Anterior cingulate cortex (tissue), 58 donors: ENCODE data around the gene JAK3.

ENCODE experiments used
- DNase-seq, 58 donors: peaks; one replicate each; lab custom pipeline; 2025; lab: John Stamatoyannopoulos, UW

Gene JAK3

DNA sequence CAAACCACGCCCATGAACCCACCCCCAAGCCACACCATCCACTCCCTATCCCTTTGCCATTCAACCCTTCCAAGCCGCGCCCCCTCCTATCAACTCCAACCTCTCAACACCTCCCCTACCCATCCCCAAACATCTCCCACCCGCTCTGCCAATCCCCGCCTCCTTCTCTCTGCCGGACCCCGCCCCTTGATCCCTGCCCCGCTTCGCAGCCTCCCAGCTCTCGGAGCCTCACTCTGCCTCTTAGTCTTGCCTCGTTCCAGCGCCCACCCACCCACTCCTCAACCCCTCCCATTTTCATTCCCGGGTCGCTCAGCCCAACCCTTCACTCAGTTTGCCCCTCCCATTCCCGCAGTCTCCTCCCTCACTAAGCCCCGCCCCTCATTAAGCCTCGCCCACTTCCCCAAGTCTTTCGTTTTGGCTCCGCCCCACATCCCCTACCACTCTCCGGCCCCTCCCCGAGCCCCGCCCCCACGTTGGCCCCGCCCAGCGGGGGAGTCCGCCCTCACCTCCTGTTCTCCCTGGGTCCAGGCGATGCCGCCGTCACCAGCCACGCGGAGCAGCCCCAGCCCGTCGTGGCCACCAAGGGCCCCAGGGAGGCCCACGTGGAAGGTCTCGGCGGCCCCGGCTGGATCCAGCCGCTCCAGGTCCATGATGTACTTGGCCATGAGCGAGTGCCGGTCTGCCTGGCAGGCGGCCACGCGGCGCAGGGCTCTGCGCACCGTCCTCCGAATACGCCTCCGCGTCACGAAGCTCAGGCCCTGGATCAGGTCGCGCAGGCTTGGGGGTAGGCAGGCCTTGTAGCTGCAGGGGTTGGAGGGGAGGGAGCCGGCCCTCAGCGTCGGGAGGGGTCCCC, 5.7 kb downstream of the JAK3 start:
- peak in 52 of 58 donors; percentile 3 to 96 (median 54) for DNase-seq

DNA sequence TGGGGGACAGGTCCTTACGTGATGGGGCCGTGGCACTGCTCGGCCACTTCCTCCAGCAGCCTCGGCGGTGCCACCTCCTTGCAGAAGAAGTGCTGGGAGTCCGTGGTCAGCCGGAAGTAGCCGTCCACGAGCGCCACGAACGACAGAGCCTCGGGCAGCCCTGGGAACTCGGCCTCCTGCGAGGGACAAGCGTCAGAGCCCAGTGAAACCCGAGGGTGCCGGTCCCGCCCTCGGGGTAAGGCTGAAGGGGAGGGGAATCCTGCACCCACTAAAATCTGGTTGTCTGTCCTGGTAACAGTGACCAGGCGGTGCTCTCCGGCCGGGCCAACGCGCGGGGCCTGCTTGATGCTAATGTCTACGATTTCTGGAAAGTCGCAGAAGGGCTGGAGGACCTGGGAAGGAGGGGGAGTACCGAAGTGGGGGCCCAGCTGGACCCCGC, 6.4 kb downstream of the JAK3 start:
- peak in 1 of 58 donors; percentile 31 for DNase-seq

DNA sequence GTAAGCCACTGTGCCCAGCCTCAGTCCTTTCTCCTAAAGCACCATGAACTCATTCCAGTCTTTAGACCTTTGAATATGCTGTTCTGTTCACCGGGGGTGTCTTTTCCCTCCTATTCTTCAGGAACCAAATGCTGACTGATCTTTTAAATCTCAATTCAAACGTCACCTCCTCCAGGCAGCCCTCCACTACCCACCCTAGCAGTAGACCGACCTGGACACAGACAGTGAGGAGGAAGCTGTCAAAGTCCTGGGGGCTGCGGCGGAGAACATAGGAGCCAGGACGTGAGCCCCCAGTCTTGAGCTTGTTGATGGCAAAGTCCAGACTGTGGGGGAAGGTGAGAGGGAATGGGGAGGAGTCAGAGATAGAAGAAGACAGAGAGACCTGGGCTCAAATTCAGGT, 7.8 kb downstream of the JAK3 start:
- no peak for DNase-seq

DNA sequence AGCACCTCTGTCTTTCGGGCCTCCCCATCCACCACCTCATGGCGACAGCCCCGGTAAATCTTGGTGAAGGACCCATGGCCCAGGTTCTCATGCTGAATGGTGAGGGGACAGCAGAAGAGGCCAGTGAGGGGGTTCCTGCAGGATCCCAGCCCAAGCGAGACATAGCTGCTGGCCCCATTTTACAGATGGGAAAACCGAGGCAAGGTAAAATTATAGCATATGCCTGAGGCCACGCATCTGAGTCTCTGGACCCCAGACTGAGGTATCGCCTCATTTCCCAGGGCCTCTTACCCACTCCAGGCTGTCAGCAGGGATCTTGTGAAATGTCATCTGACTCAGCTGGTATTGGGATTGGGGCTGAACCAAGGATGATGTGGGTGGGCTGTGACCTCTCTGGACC, 9.8 kb downstream of the JAK3 start:
- no peak for DNase-seq

DNA sequence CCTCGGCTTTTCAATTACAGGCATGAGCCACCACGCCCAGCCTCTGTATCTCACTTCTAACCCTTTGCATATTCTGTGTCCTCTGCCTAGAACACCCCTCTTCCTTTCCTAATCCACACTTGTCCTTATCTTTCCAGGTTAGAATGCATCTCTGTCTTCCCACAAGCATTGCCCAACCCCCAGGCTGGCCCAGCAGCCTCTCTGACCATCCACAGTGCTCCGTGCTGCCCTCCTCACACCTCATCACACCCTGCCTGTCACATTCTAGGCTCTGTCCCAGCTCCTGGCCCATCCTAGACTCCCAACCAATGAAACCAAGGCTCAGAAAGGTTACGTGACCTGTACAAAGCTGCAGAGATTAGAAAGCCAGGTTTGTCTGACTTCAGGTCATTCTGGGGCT, 11.3 kb downstream of the JAK3 start:
- no peak for DNase-seq

DNA sequence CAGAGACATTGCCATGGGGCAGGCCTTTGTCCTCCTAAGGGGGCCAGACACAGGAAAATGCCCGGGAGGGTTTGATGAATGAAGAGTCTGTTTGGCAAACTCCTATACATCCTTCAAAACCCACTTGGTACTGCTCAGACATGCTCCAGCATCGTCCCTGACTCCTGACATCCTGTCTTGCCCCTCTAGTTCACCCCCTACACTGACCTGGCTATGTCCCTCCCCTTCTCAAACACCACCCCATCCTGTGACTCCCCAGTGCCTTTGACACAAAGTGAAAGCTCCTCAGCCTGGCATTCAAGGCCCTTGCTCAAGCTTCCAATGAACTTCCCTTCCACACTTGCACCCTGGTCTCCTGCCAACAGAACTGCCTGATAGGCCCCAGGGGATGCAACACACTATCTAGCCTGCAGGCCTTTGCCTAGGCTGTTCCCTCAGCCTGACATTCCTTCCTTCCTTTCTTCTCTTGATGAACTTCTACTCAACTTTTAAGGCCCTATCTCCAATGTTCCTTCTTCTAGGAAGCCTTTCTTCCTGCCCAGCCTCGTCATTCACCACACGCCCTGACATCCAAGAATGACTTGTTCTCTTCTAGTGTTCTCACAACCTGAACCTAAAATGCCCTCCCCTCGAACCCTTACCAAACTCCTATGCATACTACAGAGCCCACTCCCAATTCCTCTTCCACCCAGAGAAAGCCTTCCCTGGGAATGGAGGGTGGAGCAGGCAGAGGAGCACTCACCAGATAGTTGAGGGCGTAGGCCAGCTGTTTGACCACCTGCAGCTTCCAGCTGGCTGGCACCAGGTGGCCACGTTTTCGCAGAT, 12.4 kb downstream of the JAK3 start:
- DNase-seq: no peak

DNA sequence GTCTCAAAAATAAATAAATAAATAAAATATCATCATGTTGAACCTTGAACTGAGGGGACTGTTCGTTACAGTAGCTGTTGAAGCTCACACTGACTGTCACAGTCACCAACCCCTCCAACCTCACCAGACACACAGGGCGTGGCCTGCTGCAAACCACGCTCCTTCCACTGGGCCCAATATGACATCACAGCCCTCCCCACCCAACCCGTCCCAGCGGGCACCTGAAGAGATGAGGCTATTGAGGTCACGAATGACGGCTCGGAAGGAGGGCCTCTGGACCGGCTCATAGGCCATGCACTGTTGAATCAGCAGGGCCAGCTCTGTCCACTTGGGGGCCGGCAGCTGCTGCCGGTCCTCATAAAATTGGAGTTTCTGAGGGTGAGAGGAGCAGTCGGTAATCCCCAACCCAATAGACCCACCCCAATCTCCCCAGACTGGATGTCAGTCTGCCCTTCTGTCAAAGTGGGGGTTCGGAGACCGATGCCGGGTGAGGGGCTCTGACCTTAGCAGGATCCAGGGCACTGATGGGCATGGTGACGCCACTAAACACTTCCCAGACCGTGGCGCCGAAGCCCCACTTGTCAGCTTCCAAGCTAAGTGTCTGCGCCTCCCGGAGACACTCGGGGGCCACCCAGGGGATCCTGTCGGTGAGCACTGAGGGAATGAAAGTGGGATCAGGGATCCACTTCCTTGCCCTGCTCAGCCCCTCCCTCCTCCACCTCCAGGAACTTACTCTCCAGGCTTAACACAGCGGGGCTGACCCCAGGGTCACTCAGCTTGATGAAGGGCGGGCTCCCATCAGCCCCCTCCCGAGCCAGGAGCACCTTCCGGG, 13.2 kb downstream of the JAK3 start:
- no peak for DNase-seq

DNA sequence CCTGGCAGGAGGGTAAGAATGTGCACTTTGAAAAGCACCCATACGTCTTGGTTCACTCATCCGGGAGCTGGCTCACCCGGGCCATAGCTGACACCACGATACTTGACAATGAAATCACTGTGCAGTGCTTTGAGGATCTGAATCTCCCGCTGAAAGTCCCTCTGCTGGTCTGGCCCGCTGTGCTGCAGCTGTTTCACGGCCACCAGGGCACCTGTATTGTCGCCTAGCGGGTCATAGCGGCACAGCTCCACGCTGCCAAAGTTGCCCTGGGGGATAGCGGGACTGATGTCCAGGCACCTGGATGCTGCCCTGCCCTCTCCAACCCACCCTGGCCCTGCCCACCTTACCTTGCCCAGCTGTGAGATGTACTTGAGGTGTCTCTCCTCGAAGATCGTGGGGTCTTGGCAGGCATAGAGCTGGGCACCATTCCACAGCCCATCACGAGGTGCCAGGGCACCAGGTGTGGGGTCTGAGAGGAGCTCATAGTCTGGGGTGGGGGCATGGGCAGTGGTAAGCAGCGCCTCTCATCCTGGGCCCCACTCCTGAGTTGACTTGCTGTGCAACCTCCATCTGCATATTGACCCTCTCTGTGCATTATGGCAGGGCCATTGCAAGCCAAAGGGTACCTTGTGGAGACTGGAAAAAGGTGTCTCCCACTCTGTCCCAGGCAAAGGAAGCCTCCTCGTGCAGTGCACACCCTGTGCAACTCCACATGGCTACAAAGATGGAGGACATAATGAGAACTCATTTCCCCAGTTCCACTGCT, 15.2 kb downstream of the JAK3 start:
- no peak for DNase-seq

DNA sequence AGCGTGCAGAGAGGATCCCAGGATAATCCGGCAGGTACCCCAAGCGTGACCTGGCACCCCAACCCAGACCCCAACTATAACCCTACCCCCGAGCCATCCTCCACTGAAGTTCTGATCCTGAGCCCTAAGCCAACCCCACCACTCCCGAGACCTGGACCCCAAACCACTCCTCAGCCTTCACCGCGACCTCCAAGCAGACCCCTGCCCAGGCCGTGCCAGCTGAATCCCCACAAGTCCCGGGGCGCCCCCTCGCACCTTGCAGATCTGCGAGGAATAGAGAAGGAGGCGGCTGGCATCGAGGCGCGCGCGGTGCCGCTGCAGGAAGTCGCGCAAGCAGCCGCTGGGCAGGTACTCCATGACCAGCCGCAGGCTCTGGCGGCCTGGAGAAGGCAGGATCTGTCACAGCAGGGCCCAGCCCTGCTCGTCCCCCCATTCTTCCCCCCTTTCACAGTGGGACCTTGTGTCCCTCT, 16.3 kb downstream of the JAK3 start:
- DNase-seq: peak in 1 of 58 donors; percentile 9

DNA sequence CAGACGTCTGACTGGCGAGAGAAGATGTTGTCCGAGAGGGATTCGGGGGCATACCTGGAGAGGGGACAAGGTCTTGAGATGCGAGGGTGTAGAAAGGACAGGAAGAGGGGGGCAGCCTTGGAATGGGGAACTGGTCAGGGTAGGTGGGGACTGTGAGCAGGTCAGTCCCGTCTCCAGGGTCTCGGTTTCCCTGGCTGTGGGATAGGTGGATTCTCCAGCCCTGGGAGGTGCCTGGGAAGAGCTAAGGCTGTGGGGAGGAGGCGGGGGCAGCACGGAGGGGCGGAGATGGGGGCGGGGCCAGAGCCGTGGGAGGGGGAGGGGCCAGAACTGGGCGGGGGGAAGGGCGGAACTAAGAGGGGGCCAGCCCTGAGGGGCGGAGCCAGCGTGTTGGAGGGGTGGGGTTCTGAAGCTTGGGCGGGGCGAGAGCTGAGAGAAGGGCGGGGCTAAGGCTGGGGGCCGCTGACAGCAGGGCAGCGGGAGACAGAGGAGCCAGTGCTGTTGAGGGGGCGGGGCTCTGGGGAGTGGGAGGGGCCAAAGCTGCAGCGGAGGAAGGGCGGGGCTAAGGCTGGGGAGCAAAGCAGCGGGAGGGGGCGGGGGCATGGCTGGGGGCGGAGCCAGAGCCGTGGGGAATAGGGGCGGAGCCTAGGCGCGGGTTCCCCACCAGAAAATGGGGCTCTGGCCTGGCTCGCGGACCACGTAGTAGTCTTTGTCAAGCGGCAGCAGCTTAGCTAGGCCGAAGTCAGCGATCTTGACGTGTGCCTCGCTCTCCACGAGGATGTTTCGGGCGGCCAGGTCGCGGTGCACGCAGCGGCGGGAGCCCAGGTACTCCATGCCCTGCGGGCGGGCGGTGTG, 17.0 kb downstream of the JAK3 start:
- peak in 56 of 58 donors; percentile 14 to 95 (median 73) for DNase-seq

DNA sequence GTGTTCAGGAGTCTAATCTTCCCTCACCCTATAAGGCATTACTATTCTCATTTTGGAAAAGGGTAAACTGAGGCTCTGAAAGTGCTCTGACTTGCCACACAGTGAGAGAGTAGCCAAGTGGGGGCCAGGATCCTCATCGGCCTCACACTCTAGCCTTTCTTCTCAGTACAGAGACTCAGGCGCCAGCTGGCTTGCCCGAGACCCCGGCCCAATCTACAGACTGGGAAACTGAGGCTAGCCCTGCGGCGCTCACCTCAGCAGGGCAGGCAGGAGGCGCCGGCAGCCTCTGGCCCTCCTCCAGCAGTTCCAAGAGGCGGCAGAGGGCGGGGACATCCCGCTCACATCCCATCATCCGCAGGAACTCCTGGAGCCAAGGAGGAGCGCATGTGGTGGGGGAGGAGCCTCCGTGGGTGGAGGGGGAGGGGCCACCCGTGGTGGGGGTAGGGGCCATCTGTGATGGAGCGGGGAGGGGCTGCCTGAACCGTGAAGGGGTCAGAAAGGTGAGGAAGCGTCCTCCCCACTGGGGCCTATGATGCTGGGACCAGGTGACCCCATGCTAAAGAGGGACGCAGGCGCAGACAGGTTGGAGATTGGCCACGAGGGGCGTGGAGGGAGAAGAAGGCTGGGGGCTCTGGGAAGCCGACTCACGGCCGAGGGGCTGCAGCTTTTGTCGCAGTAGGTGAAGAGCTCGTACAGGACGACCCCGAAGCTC, 17.8 kb downstream of the JAK3 start:
- DNase-seq: peak in 42 of 58 donors; percentile 6 to 70 (median 38)

DNA sequence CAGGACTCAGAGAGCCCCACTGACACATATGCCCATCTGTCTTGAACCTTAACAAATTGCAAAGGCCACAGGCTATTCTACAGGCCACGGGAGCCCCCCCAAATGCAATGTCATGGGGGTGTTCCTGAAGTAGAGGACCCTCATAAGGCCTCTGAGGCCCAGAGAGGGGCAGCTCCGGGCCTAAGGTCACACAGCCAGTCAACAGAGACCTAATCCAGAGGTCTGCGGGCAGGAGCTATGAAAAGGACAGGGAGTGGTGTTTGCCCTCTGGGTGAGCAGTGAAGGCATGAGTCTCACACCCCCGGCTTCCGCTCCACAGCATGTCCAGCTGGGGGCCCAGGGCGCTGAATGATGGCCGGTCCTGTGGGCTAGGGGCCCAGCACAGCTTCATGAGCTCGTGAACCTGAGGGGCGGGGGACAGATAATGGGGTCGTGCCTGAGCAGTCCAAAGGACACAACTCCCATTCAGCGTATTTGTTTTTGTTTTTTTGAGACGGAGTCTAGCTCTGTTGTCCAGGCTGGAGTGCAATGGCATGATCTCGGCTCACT, 21.2 kb downstream of the JAK3 start:
- no peak for DNase-seq

DNA sequence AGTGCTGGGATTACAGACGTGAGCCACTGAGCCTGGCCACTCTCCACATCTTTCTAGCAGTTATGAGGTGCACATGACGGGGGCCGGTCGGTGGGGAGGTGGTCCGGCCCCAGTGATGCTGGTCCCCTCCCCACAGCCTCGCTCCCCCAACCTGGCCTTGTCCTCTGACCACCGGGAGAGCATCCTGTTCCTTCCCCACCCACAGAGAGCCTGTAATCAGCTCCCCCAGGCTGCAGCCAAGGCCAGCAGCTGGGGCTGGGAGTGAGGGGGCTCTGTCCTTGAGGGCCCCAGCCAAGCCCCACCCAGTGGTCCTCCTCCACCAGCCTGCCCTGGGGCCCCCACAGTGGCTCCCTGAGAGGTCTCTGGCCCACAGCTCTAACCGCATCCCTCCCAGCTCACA, 23.4 kb downstream of the JAK3 start:
- no peak for DNase-seq

DNA sequence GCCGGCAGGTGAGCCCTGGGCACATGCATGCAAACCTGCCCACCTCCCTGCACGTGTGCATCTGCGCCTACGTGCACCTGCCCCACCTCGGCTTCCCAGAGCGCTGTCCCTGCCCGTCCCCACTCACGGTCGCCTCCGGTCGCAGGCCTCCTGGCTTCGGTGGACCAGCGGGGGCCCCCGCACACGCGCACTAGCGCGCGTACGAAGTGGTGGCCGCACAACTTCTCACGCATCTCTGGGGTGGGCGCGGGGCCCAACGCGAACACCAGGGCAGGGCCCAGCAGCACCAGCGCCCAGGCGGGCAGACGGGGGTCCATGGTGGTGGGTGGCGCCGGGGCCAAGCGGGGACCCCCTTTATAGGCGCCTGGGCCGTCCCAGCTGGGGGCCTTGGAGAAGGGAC, 26.6 kb downstream of the JAK3 start, which contains the start of gene INSL3:
INSL3 (minus strand) TSS at position 330 of the 400 bp plus-strand sequence; CDS start at position 317, 13 bp downstream.
- DNase-seq: no peak

DNA sequence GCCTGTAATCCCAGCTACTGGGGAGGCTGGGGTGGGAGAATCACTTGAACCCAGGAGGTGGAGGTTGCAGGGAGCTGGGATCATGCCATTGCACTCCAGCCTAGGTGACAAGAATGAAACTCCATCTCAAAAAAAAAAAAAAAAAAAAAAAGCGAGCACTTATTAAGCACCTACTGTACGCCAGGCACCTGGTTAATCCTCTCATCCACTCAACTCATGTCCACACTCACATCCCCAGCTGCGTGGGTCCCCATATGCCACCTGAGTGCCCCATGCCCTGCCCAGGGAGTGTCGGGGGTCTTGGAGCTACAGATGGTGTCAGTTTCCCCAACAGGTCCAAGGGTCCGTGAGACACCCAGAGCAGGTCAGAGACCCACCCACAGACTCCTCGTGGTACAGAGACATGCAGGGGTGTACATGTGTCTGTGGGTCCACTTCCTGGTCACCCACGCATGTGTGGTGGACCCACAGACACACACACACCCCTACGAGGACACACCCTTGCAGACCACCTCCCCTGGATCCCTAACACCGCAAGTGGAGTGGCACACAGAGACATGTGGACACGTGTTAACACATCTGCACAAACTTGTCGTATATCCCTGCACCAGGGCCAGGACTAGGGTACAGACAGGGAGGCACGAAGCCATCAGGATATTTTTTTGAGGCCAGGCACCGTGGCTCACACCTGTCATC, 30.0 kb downstream of the JAK3 start:
- no peak for DNase-seq

DNA sequence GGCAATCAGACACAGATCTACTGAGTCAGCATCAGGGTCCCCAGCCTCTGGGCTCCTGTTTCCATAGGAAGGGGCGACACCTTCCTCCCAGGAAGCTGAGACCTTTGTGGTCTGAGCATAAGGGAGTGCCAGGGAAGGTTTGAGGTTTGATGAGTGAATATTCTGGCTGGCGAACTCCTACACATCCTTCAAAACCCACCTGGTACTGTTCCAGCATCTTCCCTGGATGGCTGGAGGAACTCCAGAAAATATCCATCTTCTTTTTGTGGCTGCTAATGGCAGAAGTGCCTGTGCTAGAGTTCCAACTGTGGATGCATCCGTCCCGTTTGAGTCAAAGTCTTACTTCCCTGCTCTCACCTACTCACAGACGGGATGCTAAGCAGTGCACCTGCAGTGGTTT, 35.7 kb downstream of the JAK3 start:
- DNase-seq: no peak

DNA sequence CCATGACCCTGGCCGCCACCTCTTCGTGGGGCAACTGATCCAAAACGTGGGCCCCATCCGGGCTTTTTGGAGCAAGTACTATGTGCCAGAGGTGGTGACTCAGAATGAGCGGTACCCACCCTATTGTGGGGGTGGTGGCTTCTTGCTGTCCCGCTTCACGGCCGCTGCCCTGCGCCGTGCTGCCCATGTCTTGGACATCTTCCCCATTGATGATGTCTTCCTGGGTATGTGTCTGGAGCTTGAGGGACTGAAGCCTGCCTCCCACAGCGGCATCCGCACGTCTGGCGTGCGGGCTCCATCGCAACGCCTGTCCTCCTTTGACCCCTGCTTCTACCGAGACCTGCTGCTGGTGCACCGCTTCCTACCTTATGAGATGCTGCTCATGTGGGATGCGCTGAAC, 36.1 kb downstream of the JAK3 start:
- no peak for DNase-seq
